Activated naive CD8-positive, alpha-beta T cell treated with anti-CD3 and anti-CD28 coated beads for 36 hours (primary cell): ENCODE results near the gene HFM1. TPM values are rescaled to one million over a fixed set of nuclear protein-coding genes. Genes with fewer than 3 reads are reported as not detected.
"Not testable (repeated sequence)": the region's sequence is repeated elsewhere in the genome, so short reads cannot be mapped to it uniquely, and the experiment has no call there.

Experiments
- DNase-seq: peaks from one replicate; pipeline ENCODE4 v3.0.0; 2021
- H3K27ac Mint-ChIP-seq: one replicate; pipeline ENCODE4 v1.8.0; 2022; ENCODE audit warnings: mild to moderate bottlenecking, moderate library complexity, mixed read lengths
- H3K27me3 Mint-ChIP-seq: one replicate; pipeline ENCODE4 v1.8.0; 2022; ENCODE audit warnings: mild to moderate bottlenecking, mixed read lengths
- H3K36me3 Mint-ChIP-seq: one replicate; pipeline ENCODE4 v1.8.0; 2021; ENCODE audit warnings: mild to moderate bottlenecking, mixed read lengths
- H3K4me1 Mint-ChIP-seq: one replicate; pipeline ENCODE4 v1.8.0; 2021; ENCODE audit warnings: mixed read lengths
- H3K4me3 Mint-ChIP-seq: one replicate; pipeline ENCODE4 v1.8.0; 2022; ENCODE audit warnings: mild to moderate bottlenecking, moderate library complexity, mixed read lengths
- H3K9me3 Mint-ChIP-seq: one replicate; pipeline ENCODE4 v1.8.0; 2022; ENCODE audit warnings: mixed read lengths
- total RNA-seq, 2 experiments: library from RNA; stranded (reverse); gene quantifications; one replicate each; pipeline ENCODE4 v1.2.3, GENCODE V29; 2021

The HFM1 gene
- total RNA-seq, 2 experiments from 2014 or later: 0.10 TPM; not detected in 1

DNA sequence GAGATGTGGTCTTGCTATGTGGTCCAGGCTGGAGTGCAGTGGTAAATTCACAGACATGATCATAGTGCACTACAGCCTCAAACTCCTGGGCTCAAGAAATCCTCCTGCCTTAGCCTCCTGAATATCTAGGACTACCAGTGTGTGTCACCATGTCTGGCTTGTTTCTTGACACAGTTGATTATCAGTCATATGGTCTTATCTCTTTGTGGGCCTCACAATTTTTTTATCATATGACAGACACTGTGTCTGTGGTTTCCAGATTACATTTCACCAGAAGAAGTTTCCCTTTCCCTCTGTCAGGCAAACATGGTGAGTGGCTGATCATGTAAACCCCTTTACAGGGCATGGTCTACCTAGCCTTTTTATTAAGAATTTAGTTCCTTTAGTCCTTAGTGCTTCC is 96.1 kb downstream of the HFM1 start:
- Mint-ChIP-seq H3K27ac (no peak overlapping the region), H3K36me3 (no peaks in the 10 kb centered on the region), H3K4me1 (no peaks in the 10 kb centered on the region), H3K27me3 (peaks cover 12% of the 10 kb centered on the region), H3K9me3 (peaks cover 7% of the 10 kb centered on the region), H3K4me3 (no peak overlapping the region)
- DNase-seq: no peak

DNA sequence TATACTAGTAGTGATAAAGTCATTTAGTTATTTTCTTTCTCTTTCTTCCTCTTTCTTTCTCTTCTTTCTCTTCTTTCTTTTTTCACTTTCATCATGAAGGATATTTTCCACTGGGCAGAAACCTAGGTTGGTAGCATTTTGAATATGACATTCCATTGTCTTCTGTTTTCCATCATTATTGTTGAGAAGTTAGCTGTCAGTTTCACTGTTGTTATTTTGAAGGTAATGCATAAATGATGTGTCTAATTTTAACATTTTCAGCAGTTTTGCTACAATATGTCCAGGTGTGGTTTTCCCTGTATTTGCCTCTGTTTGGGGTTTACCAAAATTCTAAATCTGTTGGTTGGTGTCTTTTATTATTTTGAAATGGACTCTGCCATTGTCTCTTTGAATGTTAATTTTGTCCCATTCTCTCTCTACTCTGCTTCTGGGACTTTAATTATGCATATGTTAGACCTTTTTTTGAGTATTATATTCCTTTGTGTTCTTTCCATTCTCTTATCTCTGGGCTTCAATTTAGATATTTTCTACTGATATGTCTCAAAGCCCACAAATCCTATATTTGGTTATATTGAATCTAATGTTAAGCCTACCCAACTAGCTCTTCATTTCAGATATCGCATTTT is 96.7 kb downstream of the HFM1 start:
- no peak overlapping the region for H3K4me3 Mint-ChIP-seq
- no peaks in the 10 kb centered on the region for H3K36me3 Mint-ChIP-seq
- no peak for DNase-seq
- peaks cover 11% of the 10 kb centered on the region for H3K9me3 Mint-ChIP-seq
- H3K4me1 Mint-ChIP-seq: no peaks in the 10 kb centered on the region
- H3K27ac Mint-ChIP-seq: no peak overlapping the region
- H3K27me3 Mint-ChIP-seq: peaks cover 12% of the 10 kb centered on the region

DNA sequence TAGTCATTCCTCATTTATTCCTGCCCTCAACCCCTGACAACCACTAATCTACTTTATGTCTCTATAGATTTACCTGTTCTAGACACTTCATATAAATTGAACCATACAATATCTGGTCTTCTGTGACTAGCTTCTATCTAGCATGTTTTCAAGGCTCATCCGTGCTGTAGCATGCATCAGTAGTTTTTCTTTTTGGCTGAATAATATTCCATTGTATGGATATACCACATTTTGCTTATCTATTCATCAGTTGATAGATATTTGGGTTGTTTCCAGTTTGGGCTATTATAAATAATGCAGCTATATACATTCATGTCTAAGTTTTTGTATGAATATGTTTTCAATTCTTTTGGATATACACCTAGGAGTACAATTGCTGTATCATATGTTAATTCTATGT is 101.5 kb downstream of the HFM1 start:
- Mint-ChIP-seq H3K27me3 (peaks cover 4% of the 10 kb centered on the region), H3K36me3 (no peaks in the 10 kb centered on the region), H3K4me1 (no peaks in the 10 kb centered on the region), H3K27ac (no peak overlapping the region), H3K9me3 (peaks cover 13% of the 10 kb centered on the region), H3K4me3 (no peak overlapping the region)
- DNase-seq: no peak

DNA sequence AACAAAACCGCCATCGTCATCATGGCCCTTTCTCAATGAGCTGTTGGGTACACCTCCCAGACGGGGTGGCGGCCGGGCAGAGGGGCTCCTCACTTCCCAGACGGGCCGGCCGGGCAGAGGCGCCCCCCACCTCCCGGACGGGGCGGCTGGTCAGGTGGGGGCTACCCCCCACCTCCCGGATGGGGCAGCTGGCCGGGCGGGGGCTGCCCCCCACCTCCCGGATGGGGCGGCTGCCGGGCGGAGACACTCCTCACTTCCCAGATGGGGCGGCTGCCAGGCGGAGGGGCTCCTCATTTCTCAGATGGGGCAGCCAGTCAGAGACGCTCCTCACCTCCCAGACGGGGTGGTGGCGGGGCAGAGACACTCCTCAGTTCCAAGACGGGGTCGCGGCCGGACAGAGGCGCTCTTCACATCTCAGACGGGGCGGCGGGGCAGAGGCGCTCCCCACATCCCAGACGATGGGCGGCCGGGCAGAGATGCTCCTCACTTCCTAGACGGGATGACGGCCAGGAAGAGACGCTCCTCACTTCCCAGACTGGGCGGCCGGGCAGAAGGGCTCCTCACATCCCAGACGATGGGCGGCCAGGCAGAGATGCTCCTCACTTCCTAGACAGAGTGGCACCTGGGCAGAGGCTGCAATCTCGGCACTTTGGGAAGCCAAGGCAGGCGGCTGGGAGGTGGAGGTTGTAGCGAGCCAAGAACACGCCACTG is 115.6 kb downstream of the HFM1 start:
- not testable (repeated sequence) for H3K4me3 Mint-ChIP-seq, H3K36me3 Mint-ChIP-seq

DNA sequence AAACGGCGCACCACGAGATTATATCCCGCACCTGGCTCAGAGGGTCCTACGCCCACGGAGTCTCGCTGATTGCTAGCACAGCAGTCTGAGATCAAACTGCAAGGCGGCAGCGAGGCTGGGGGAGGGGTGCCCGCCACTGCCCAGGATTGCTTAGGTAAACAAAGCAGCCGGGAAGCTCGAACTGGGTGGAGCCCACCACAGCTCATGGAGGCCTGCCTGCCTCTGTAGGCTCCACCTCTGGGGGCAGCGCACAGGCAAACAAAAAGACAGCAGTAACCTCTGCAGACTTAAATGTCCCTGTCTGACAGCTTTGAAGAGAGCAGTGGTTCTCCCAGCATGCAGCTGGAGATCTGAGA is 117.7 kb downstream of the HFM1 start:
- not testable (repeated sequence) for H3K27ac Mint-ChIP-seq, H3K36me3 Mint-ChIP-seq, H3K9me3 Mint-ChIP-seq, DNase-seq, H3K27me3 Mint-ChIP-seq, H3K4me1 Mint-ChIP-seq, H3K4me3 Mint-ChIP-seq

More for the DNA sequence above, 115.6 kb downstream of the HFM1 start:
- H3K4me1 Mint-ChIP-seq, H3K27ac Mint-ChIP-seq, H3K9me3 Mint-ChIP-seq, DNase-seq, H3K27me3 Mint-ChIP-seq: not testable (repeated sequence)

DNA sequence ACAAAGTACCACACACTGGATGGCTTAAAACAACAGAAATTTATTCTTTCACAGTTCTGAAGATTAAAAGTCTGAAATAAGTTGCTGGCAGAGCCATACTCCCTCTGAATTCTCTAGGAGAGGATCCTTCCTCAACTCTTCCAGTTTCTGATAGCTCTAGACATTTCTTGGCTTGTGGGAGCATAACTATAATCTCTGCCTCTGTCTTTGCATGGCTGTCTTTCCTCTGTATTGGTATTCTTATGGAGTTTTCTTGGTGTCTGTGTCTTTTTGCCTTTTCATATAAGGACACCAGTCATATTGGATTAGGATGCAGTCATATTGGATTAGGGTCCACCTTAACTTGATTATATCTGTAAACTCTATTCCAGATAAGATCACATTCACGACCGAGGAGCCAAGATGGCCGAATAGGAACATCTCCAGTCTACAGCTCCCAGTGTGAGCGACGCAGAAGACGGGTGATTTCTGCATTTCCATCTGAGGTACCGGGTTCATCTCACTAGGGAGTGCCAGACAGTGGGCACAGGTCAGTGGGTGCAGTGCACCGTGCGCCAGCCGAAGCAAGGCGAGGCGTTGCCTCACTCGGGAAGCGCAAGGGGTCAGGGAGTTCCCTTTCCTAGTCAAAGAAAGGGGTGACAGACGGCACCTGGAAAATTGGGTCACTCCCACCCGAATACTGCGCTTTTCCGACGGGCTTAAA is 118.2 kb downstream of the HFM1 start:
- DNase-seq, H3K27ac Mint-ChIP-seq, H3K4me3 Mint-ChIP-seq, H3K36me3 Mint-ChIP-seq, H3K27me3 Mint-ChIP-seq, H3K9me3 Mint-ChIP-seq, H3K4me1 Mint-ChIP-seq: not testable (repeated sequence)

DNA sequence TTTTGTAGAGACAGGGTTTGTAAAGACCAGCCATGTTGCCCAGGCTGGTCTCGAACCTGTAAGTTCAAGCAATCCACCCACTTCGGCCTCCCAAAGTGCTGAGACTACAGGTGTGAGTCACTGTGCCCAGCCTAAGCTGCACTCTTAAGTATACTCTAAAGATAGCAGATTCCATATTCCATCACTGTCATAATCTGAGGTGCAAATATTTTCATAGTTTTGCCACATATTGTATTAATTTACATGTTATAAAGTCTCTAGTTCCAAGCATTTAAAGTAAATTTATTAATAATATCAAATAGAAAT is 121.3 kb downstream of the HFM1 start:
- DNase-seq: no peak
- Mint-ChIP-seq H3K27me3 (peaks cover 3% of the 10 kb centered on the region), H3K4me3 (no peak overlapping the region), H3K9me3 (no peaks in the 10 kb centered on the region), H3K27ac (no peak overlapping the region), H3K36me3 (no peaks in the 10 kb centered on the region), H3K4me1 (no peaks in the 10 kb centered on the region)

DNA sequence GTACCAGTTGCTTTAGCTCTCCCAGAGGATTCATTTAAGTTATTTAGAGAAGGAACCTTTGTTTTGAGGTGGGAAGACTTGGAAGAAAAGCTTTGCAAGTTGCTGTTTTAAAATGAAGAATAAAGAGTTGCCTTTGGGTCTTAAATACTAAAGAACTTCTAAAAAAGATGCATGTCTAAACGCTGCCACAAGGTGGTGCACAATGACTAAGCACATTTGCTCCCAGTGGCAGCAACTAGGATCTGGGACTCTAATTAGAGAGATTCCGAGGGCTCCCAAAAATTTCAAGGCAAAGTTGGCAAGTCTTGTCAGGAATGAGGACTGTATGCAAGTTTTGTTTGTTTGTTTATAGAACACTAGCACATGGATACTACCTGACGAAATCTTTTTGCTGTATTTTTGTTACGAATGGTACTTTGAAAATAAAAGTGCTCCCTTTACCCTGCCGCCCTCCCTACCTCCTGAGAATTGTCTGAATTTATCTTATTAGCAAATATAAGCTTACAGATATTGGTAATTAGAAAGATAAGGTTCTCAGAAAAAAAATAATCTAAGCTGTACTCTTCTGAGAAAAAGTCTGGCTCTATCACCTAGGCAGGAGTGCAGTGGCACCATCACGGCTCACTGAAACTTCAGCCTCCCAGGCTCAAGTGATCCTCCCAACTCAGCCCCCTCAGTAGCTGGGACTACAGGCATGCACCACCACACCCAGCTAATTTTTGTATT is 121.8 kb downstream of the HFM1 start:
- Mint-ChIP-seq H3K36me3 (no peaks in the 10 kb centered on the region), H3K4me1 (no peaks in the 10 kb centered on the region), H3K4me3 (no peak overlapping the region), H3K27ac (no peak overlapping the region), H3K27me3 (peaks cover 3% of the 10 kb centered on the region), H3K9me3 (no peaks in the 10 kb centered on the region)
- DNase-seq: peak; percentile 14

DNA sequence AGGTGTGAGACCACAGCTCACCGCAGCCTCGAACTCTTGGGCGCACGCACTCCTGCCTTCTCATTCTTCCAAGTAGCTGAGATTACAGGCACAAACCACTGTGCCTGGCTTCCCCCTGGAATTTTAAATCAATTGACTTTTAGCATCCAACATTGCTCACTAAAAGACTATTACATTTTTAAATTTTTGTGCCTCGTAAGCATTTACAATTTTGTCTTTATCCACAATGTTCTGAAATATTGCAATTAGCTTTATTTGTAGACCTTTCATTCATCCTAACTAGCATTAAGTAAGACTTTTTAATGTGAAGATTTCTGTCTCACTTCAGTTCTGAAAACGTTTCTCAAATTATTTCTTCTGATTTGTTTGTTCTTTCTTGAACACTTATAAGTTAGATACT is 122.9 kb downstream of the HFM1 start:
- H3K9me3 Mint-ChIP-seq: no peaks in the 10 kb centered on the region
- H3K4me3 Mint-ChIP-seq: no peak overlapping the region
- H3K27ac Mint-ChIP-seq: no peak overlapping the region
- H3K27me3 Mint-ChIP-seq: no peaks in the 10 kb centered on the region
- no peak for DNase-seq
- H3K4me1 Mint-ChIP-seq: no peaks in the 10 kb centered on the region
- no peaks in the 10 kb centered on the region for H3K36me3 Mint-ChIP-seq

DNA sequence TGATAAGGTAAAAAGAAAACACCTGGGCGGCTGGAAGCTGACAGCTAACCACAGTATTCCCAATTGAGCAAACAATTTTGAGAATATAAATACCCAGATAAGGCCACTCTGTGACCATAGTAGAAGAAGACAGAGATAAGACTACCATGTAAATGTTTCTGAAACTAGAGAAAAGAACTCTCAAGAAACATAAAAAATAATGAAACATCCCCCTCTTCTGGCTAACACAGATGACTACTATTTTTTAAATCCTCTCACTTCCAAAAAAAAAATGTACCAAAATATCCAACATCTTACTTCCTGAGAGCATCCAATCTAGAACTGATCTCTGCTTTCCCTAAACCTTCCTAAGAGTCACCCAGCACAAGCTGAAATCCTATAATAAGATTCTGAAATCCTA is 125.9 kb downstream of the HFM1 start:
- no peaks in the 10 kb centered on the region for H3K36me3 Mint-ChIP-seq
- H3K4me1 Mint-ChIP-seq: no peaks in the 10 kb centered on the region
- DNase-seq: no peak
- no peaks in the 10 kb centered on the region for H3K9me3 Mint-ChIP-seq
- no peaks in the 10 kb centered on the region for H3K27me3 Mint-ChIP-seq
- H3K4me3 Mint-ChIP-seq: no peak overlapping the region
- H3K27ac Mint-ChIP-seq: no peak overlapping the region

DNA sequence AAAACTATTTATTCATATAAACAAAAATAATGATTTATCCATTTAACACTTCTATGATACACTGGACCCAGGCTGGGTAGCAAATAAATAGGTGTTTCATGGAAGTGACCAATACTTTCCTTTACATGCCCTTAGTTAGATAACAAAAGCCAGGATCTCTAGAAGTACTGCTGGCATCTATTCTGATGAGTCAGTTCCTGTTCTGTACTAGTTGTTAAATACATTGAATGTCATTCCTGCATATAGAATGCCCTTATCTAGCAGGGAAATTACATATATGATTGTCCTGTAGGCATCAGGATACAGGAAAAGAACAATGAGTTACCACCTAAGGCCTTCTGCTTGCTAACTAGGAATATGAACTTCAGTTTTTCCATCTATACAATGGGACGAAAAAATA is 130.8 kb downstream of the HFM1 start:
- no peaks in the 10 kb centered on the region for H3K36me3 Mint-ChIP-seq
- H3K4me3 Mint-ChIP-seq: no peak overlapping the region
- no peak overlapping the region for H3K27ac Mint-ChIP-seq
- no peak for DNase-seq
- no peaks in the 10 kb centered on the region for H3K9me3 Mint-ChIP-seq
- no peaks in the 10 kb centered on the region for H3K4me1 Mint-ChIP-seq
- no peaks in the 10 kb centered on the region for H3K27me3 Mint-ChIP-seq

DNA sequence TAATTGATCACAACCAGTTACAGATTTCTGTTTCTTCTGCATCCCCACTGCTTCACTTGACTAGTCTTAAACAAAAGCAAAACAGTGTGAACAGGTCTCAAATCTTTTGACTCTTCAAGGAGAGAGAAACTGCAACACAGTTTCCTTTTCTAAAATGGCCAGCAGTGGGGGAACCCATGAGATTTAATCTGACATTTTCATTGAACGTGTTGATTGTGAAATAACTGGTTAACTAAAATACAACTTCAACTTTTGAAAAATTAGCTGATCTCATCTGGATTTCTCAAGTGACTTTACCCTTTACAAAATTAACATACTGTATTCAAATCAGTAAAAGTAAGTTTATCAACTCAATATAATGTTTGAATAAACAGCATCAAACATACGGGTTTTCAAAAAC is 143.0 kb downstream of the HFM1 start:
- no peak for DNase-seq
- H3K9me3 Mint-ChIP-seq: no peaks in the 10 kb centered on the region
- H3K36me3 Mint-ChIP-seq: no peaks in the 10 kb centered on the region
- H3K4me3 Mint-ChIP-seq: no peak overlapping the region
- H3K27ac Mint-ChIP-seq: no peak overlapping the region
- H3K4me1 Mint-ChIP-seq: no peaks in the 10 kb centered on the region
- peaks cover 7% of the 10 kb centered on the region for H3K27me3 Mint-ChIP-seq

DNA sequence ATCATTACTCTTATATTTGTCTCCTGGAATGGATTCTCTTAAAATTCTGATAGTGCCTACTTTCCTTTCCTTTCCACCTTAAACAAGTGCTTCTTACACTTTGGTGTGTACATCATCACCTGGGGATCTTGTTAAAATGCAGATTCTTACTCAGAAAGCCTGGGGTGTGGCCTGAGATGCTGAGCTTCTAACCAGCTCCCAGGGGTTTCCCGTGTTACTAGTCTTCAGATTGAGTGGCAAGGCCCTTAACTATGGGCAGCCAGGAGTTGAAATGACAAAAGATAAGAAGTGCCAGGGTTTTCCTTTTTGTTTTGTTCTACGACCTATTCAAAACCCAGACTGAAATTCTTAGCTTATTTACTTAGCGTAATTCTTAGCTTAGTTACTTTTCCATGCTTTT is 159.2 kb downstream of the HFM1 start:
- Mint-ChIP-seq H3K4me3 (no peak overlapping the region), H3K27ac (no peak overlapping the region), H3K36me3 (no peaks in the 10 kb centered on the region), H3K27me3 (peaks cover 11% of the 10 kb centered on the region), H3K9me3 (peaks cover 4% of the 10 kb centered on the region), H3K4me1 (no peaks in the 10 kb centered on the region)
- DNase-seq: no peak

DNA sequence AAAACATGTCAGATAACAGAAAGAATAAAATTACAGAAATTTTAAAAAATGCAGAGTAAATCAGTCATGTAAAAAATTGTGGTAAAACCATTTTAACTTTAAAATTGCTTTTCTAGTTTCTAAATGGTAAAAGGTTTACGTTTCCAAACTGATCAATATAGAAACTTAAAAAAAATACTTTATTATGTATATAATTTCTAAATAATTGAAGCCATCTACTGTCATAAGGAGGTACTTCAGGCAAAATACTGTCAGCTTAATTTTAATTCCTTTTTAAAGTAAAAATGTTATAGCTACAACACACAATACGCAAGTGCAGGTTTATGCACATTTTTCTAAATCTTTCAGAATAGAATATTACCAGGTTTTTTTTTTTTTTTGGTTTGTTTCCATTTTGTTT is 159.9 kb downstream of the HFM1 start:
- Mint-ChIP-seq H3K4me3 (no peak overlapping the region), H3K27ac (no peak overlapping the region)
- DNase-seq: no peak

DNA sequence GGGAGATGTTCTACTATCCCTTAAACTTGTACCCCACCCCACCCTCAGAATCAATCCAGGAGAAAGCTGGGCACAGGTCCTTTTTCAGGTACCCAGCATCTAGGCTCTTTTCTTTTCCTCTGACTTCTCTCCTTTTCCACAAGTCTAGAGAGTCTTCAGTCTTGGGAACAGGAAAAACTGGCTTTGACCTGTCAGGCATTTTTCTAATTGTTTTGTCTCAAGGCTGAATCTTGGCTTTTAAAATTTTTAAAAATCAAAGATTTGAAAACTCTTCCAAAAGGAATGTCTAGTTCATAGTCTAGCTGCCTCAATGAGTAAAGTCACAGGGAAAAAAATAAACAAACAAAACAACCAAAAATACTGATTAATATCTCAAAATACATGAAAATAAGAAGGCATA is 161.5 kb downstream of the HFM1 start:
- Mint-ChIP-seq H3K27ac (no peak overlapping the region), H3K4me1 (no peaks in the 10 kb centered on the region), H3K36me3 (no peaks in the 10 kb centered on the region), H3K4me3 (no peak overlapping the region), H3K27me3 (peaks cover 6% of the 10 kb centered on the region), H3K9me3 (peaks cover 4% of the 10 kb centered on the region)
- DNase-seq: no peak

More for the DNA sequence above, 159.9 kb downstream of the HFM1 start:
- H3K4me1 Mint-ChIP-seq: no peaks in the 10 kb centered on the region
- H3K36me3 Mint-ChIP-seq: no peaks in the 10 kb centered on the region
- peaks cover 4% of the 10 kb centered on the region for H3K9me3 Mint-ChIP-seq
- peaks cover 8% of the 10 kb centered on the region for H3K27me3 Mint-ChIP-seq
